ENCODE measurements around the gene AFTPH.
"Not testable (repeated sequence)": the region's sequence is repeated elsewhere in the genome, so short reads cannot be mapped to it uniquely, and the experiment has no call there.

AFTPH gene

GRCh38 chr2:64498438-64498837 lies 25.7 kb upstream of the AFTPH start:
- DNase-seq (ENCODE audit: low read depth in 1 of 2, low spot score in 1 of 2): no peak

- DNase-seq (ENCODE audit: low read depth in 1 of 2, low spot score in 1 of 2): no peak
These were observed 23.6 kb upstream of the AFTPH start for GRCh38 chr2:64500549-64500948.

- DNase-seq (ENCODE audit: low read depth in 1 of 2, low spot score in 1 of 2): no peak
These were observed 22.2 kb upstream of the AFTPH start for GRCh38 chr2:64501946-64502345.

GRCh38 chr2:64502860-64503259 lies 21.3 kb upstream of the AFTPH start:
- DNase-seq (ENCODE audit: low read depth in 1 of 2, low spot score in 1 of 2): no peak

- no peak for DNase-seq (ENCODE audit: low read depth in 1 of 2, low spot score in 1 of 2)
These were observed 19.1 kb upstream of the AFTPH start for GRCh38 chr2:64504774-64505720.

- DNase-seq (ENCODE audit: low read depth in 1 of 2, low spot score in 1 of 2): no peak
These were observed 17.4 kb upstream of the AFTPH start for GRCh38 chr2:64506686-64507085.

- DNase-seq (ENCODE audit: low read depth in 1 of 2, low spot score in 1 of 2): no peak
These were observed 10.1 kb upstream of the AFTPH start for GRCh38 chr2:64514008-64514407.

- no peak for DNase-seq (ENCODE audit: low read depth in 1 of 2, low spot score in 1 of 2)
These were observed 9.0 kb upstream of the AFTPH start for GRCh38 chr2:64515086-64515485.

GRCh38 chr2:64516651-64517510 lies 7.2 kb upstream of the AFTPH start:
- no peak for DNase-seq (ENCODE audit: low read depth in 1 of 2, low spot score in 1 of 2)

GRCh38 chr2:64517511-64517884 lies 6.6 kb upstream of the AFTPH start:
- DNase-seq (ENCODE audit: low read depth in 1 of 2, low spot score in 1 of 2): no peak

- DNase-seq (ENCODE audit: low read depth in 1 of 2, low spot score in 1 of 2): peak; percentile 11 to 35
These were observed 1.2 kb upstream of the AFTPH start for GRCh38 chr2:64522843-64523428.

GRCh38 chr2:64524604-64525316 lies 632 bp downstream of the AFTPH start:
- DNase-seq (ENCODE audit: low read depth in 1 of 2, low spot score in 1 of 2): peak in 1 of 2 donors; percentile 15

- no peak for DNase-seq (ENCODE audit: low read depth in 1 of 2, low spot score in 1 of 2)
These were observed 1.1 kb downstream of the AFTPH start for GRCh38 chr2:64525317-64525613.

- DNase-seq (ENCODE audit: low read depth in 1 of 2, low spot score in 1 of 2): no peak
These were observed 1.9 kb downstream of the AFTPH start for GRCh38 chr2:64526034-64526433.

- DNase-seq (ENCODE audit: low read depth in 1 of 2, low spot score in 1 of 2): not testable (repeated sequence)
These were observed 6.8 kb downstream of the AFTPH start for GRCh38 chr2:64530946-64531345.

GRCh38 chr2:64532030-64532429 lies 7.9 kb downstream of the AFTPH start:
- no peak for DNase-seq (ENCODE audit: low read depth in 1 of 2, low spot score in 1 of 2)

- DNase-seq (ENCODE audit: low read depth in 1 of 2, low spot score in 1 of 2): no peak
These were observed 9.8 kb downstream of the AFTPH start for GRCh38 chr2:64533882-64534281.

- no peak for DNase-seq (ENCODE audit: low read depth in 1 of 2, low spot score in 1 of 2)
These were observed 10.2 kb downstream of the AFTPH start for GRCh38 chr2:64534363-64534762.

- no peak for DNase-seq (ENCODE audit: low read depth in 1 of 2, low spot score in 1 of 2)
These were observed 10.9 kb downstream of the AFTPH start for GRCh38 chr2:64535024-64535423.

GRCh38 chr2:64537991-64538390 lies 13.9 kb downstream of the AFTPH start:
- no peak for DNase-seq (ENCODE audit: low read depth in 1 of 2, low spot score in 1 of 2)

GRCh38 chr2:64538764-64539433 lies 14.8 kb downstream of the AFTPH start:
- DNase-seq (ENCODE audit: low read depth in 1 of 2, low spot score in 1 of 2): no peak

Measured in stimulated activated CD4-positive, alpha-beta T cell treated with anti-CD3 and anti-CD28 coated beads, Interleukin-15, amount 100 ng/mL, for 1 hour (primary cell).